ENCODE data around the gene SPOCK3. TPM values are rescaled to one million over a fixed set of nuclear protein-coding genes. Genes with fewer than 3 reads are reported as not detected.
A peak's percentile ranks its signal among the peaks of the same experiment; 100 is the strongest.

SPOCK3 gene
- total RNA-seq, 1 experiment from 2014 or later: 1.9 TPM

DNA sequence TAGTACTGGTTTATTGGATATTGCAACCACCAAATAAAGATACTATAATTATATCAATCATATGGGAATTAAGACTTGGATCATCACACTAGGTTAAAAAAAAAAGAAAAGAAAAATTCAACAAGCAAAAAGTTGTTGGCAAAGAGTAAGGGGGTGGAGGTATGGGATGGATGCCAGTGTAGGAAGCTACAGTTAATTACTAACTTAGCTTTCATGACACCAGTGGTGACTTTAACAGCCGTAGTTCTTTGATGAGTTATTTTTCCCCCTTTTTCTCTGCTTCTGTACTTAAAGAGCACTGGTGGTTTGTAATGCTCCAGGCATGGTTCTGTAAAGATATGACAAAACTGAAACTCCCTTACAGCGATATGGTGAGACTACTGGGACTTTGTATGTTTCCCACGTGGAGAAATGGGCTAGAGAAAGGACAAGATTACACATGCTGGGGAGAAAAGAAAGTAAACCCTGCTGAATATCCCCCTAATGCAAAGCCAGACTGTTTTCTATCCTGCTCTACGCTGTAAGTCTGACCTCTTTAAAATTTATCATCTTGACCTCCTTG, 210.8 kb downstream of the SPOCK3 start:
- H3K9me2 ChIP-seq (replicated peaks; ENCODE audit: low read length): no peaks in the 10 kb centered on the region
- H2AFZ ChIP-seq (ENCODE audit: low read length): no peak overlapping the region
- peaks cover 27% of the 10 kb centered on the region for H3K4me1 ChIP-seq (ENCODE audit: insufficient read depth, low read length)
- DNase-seq (no peak), ATAC-seq (no peak)
- no peak overlapping the region for H3K4me3 ChIP-seq (ENCODE audit: low read length)
- no peaks in the 10 kb centered on the region for H4K20me1 ChIP-seq (ENCODE audit: low read length)
- H3K4me2 ChIP-seq (ENCODE audit: low read length): no peak overlapping the region
- intact Hi-C loops (cut with micrococcal nuclease): loop anchor here (5.0 kb wide), 1 partner anchor 209 kb away; the partner anchor contains the start of gene SPOCK3
- no peaks in the 10 kb centered on the region for H3F3A ChIP-seq (ENCODE audit: low read length, unreplicated experiment)
- BruUV-seq (replicated peaks): no TSS peak
- H3K9me3 ChIP-seq (ENCODE audit: low read length): no peaks in the 10 kb centered on the region
- CTCF ChIA-PET: no interaction called here
- no peaks in the 10 kb centered on the region for H3K79me2 ChIP-seq (ENCODE audit: low read length)
- no peak for TF ChIP-seq EZH2phosphoT487 (IDR thresholded peaks at IDR 0.05; ENCODE audit: borderline replicate concordance, low read length)
- TF ChIP-seq CTCF (conservative IDR thresholded peaks at IDR 0.05; ENCODE audit: low read depth, low read length): no peak
- TF ChIP-seq EZH2 (IDR thresholded peaks at IDR 0.05; ENCODE audit: low read length, unreplicated experiment): no peak
- no peaks in the 10 kb centered on the region for H3K27me3 ChIP-seq (ENCODE audit: low read length)
- POLR2A ChIA-PET (ENCODE audit: unreplicated experiment): no interaction called here
- no peaks in the 10 kb centered on the region for H3K36me3 ChIP-seq (ENCODE audit: low read depth, low read length)
- no peak overlapping the region for H3K9ac ChIP-seq (ENCODE audit: low read length)
- no peak overlapping the region for H3K27ac ChIP-seq (ENCODE audit: low read length)

GRCh38 chr4:167021545-167022155, 212.6 kb downstream of the SPOCK3 start:
- H3K36me3 ChIP-seq (ENCODE audit: low read depth, low read length): no peaks in the 10 kb centered on the region
- POLR2A ChIA-PET (ENCODE audit: unreplicated experiment): no interaction called here
- intact Hi-C loops (cut with micrococcal nuclease): loop anchor here (1.0 to 5.0 kb wide), 3 partner anchors 211 to 601 kb away; partner anchors contain the start of gene SPOCK3
- peak overlapping the region; percentile 23; the same call in 1 of the 2 replicates for H3K4me2 ChIP-seq (ENCODE audit: low read length)
- no peaks in the 10 kb centered on the region for H3K27me3 ChIP-seq (ENCODE audit: low read length)
- H3K4me1 ChIP-seq (ENCODE audit: insufficient read depth, low read length): peaks cover 27% of the 10 kb centered on the region
- H3K27ac ChIP-seq (ENCODE audit: low read length): no peak overlapping the region
- H3K9me3 ChIP-seq (ENCODE audit: low read length): no peaks in the 10 kb centered on the region
- H3K79me2 ChIP-seq (ENCODE audit: low read length): no peaks in the 10 kb centered on the region
- TF ChIP-seq CTCF (conservative IDR thresholded peaks at IDR 0.05; ENCODE audit: low read depth, low read length): peak; percentile 84
- TF ChIP-seq EZH2 (IDR thresholded peaks at IDR 0.05; ENCODE audit: low read length, unreplicated experiment): no peak
- TF ChIP-seq EZH2phosphoT487 (IDR thresholded peaks at IDR 0.05; ENCODE audit: borderline replicate concordance, low read length): no peak
- peak; percentile 63 for ATAC-seq
- no peaks in the 10 kb centered on the region for H3F3A ChIP-seq (ENCODE audit: low read length, unreplicated experiment)
- no peak overlapping the region for H3K4me3 ChIP-seq (ENCODE audit: low read length)
- H4K20me1 ChIP-seq (ENCODE audit: low read length): no peaks in the 10 kb centered on the region
- 0 out of 2 replicates have a peak overlapping the region, but pooled peaks have one; percentile 13 for H2AFZ ChIP-seq (ENCODE audit: low read length)
- no peaks in the 10 kb centered on the region for H3K9me2 ChIP-seq (replicated peaks; ENCODE audit: low read length)
- no TSS peak for BruUV-seq (replicated peaks)
- peak; percentile 74 for DNase-seq
- CTCF ChIA-PET: no interaction called here
- no peak overlapping the region for H3K9ac ChIP-seq (ENCODE audit: low read length)

DNA sequence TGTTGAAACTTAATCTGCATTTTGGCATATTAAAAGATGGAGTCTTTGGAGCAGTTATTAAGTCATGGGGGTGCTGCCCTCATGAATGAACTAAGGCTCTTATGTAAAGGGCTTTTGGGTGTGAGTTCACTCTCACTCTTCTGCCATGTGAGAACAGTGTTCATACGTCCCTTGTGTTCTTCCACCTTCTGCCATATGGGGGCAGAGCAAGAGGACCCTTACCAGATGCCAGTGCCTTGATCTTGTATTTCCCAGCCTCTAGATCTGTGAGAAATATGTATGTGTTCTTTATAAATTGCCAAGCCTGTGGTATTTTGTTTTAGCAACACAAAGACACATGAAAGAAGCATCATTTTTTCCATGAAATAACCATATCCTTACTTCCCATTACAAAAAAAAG, 213.9 kb downstream of the SPOCK3 start:
- no peaks in the 10 kb centered on the region for H3K79me2 ChIP-seq (ENCODE audit: low read length)
- H3K27ac ChIP-seq (ENCODE audit: low read length): no peak overlapping the region
- DNase-seq (peak; percentile 13), ATAC-seq (no peak)
- no peaks in the 10 kb centered on the region for H3F3A ChIP-seq (ENCODE audit: low read length, unreplicated experiment)
- no peak overlapping the region for H3K4me3 ChIP-seq (ENCODE audit: low read length)
- no peaks in the 10 kb centered on the region for H3K9me2 ChIP-seq (replicated peaks; ENCODE audit: low read length)
- H3K36me3 ChIP-seq (ENCODE audit: low read depth, low read length): no peaks in the 10 kb centered on the region
- TF ChIP-seq CTCF (conservative IDR thresholded peaks at IDR 0.05; ENCODE audit: low read depth, low read length) (peak; percentile 51), EZH2 (IDR thresholded peaks at IDR 0.05; ENCODE audit: low read length, unreplicated experiment) (no peak)
- ChIA-PET POLR2A (ENCODE audit: unreplicated experiment) (no interaction called here), CTCF (interaction anchor here (0.7 kb wide), 1 partner anchor 696 kb away, joined by 5 read pairs; no protein-coding TSS in a partner anchor)
- intact Hi-C loops (cut with micrococcal nuclease): loop anchor here (2.0 to 5.0 kb wide), 2 partner anchors 212 to 602 kb away; partner anchors contain the start of gene SPOCK3
- H3K27me3 ChIP-seq (ENCODE audit: low read length): no peaks in the 10 kb centered on the region
- BruUV-seq (replicated peaks): no TSS peak
- no peak overlapping the region for H2AFZ ChIP-seq (ENCODE audit: low read length)
- H4K20me1 ChIP-seq (ENCODE audit: low read length): no peaks in the 10 kb centered on the region
- H3K9me3 ChIP-seq (ENCODE audit: low read length): no peaks in the 10 kb centered on the region
- H3K4me2 ChIP-seq (ENCODE audit: low read length): no peak overlapping the region
- H3K9ac ChIP-seq (ENCODE audit: low read length): no peak overlapping the region
- peaks cover 21% of the 10 kb centered on the region for H3K4me1 ChIP-seq (ENCODE audit: insufficient read depth, low read length)

All from PC-3 (cell line).